ENCODE results near the gene MOCOS.
"Not testable (repeated sequence)": the region's sequence is repeated elsewhere in the genome, so short reads cannot be mapped to it uniquely, and the experiment has no call there.

The MOCOS gene

GRCh38 chr18:36203360-36203895, 16.1 kb downstream of the MOCOS start:
- H3K9me3 ChIP-seq (ENCODE audit: control insufficient read depth, low read length) = no peaks in the 10 kb centered on the region
- WGBS, 2 experiments (ENCODE audit: insufficient coverage in 2 of 2) = 75 to 85% methylated on average over 6 to 7 of the region's 7 CpGs

DNA sequence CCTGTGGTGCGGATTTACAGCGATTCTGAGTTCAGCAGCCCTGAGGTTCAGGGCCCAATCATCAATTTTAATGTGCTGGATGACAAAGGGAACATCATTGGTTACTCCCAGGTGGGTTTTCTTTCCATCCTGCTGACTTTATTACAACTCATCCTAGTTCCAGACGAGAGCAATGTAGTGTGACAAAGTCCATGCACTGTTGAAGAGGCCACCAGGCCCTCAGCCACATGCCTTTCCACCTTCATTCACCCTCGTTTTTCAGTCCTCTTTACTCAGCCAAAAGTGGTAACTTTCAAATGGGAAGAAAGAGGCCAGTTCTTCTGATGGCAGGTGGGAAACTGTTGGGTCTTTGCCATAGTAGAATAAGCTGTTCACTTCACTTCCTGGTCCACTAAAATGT, 17.9 kb downstream of the MOCOS start:
- Histone ChIP-seq H3K4me3 (ENCODE audit: extremely low read depth, insufficient read depth, low read length, poor library complexity, severe bottlenecking) (no peak overlapping the region), H3K9me3 (ENCODE audit: control insufficient read depth, low read length) (no peaks in the 10 kb centered on the region), H3K36me3 (ENCODE audit: control insufficient read depth, insufficient read depth, low read length) (no peaks in the 10 kb centered on the region), H3K4me1 (ENCODE audit: control insufficient read depth, insufficient read depth, low read length, poor library complexity, severe bottlenecking) (no peaks in the 10 kb centered on the region), H3K27ac (ENCODE audit: low read depth, low read length, severe bottlenecking) (no peak overlapping the region)
- 94 to 100% methylated on average over 1 to 3 of the region's 4 CpGs for WGBS, 2 experiments (ENCODE audit: insufficient coverage in 2 of 2)

More at GRCh38 chr18:36203360-36203895, 16.1 kb downstream of the MOCOS start:
- Histone ChIP-seq H3K36me3 (ENCODE audit: control insufficient read depth, insufficient read depth, low read length) (no peaks in the 10 kb centered on the region), H3K4me1 (ENCODE audit: control insufficient read depth, insufficient read depth, low read length, poor library complexity, severe bottlenecking) (no peaks in the 10 kb centered on the region), H3K4me3 (ENCODE audit: extremely low read depth, insufficient read depth, low read length, poor library complexity, severe bottlenecking) (no peak overlapping the region), H3K27ac (ENCODE audit: low read depth, low read length, severe bottlenecking) (no peak overlapping the region)

GRCh38 chr18:36207303-36207702, 20.0 kb downstream of the MOCOS start:
- Histone ChIP-seq H3K9me3 (ENCODE audit: control insufficient read depth, low read length) (no peaks in the 10 kb centered on the region), H3K27ac (ENCODE audit: low read depth, low read length, severe bottlenecking) (no peak overlapping the region), H3K4me3 (ENCODE audit: extremely low read depth, insufficient read depth, low read length, poor library complexity, severe bottlenecking) (no peak overlapping the region), H3K4me1 (ENCODE audit: control insufficient read depth, insufficient read depth, low read length, poor library complexity, severe bottlenecking) (no peaks in the 10 kb centered on the region), H3K36me3 (ENCODE audit: control insufficient read depth, insufficient read depth, low read length) (no peaks in the 10 kb centered on the region)
- WGBS, 2 experiments (ENCODE audit: insufficient coverage in 2 of 2) = 67 to 100% methylated on average over 1 of the region's 1 CpG

- H3K9me3 ChIP-seq (ENCODE audit: control insufficient read depth, low read length); H3K36me3 ChIP-seq (ENCODE audit: control insufficient read depth, insufficient read depth, low read length); H3K27ac ChIP-seq (ENCODE audit: low read depth, low read length, severe bottlenecking); H3K4me1 ChIP-seq (ENCODE audit: control insufficient read depth, insufficient read depth, low read length, poor library complexity, severe bottlenecking); H3K4me3 ChIP-seq (ENCODE audit: extremely low read depth, insufficient read depth, low read length, poor library complexity, severe bottlenecking): not testable (repeated sequence)
- WGBS, 2 experiments (ENCODE audit: insufficient coverage in 2 of 2) = 92 to 100% methylated on average over 1 to 2 of the region's 2 CpGs
Measured at GRCh38 chr18:36207969-36208368, 20.7 kb downstream of the MOCOS start.

DNA sequence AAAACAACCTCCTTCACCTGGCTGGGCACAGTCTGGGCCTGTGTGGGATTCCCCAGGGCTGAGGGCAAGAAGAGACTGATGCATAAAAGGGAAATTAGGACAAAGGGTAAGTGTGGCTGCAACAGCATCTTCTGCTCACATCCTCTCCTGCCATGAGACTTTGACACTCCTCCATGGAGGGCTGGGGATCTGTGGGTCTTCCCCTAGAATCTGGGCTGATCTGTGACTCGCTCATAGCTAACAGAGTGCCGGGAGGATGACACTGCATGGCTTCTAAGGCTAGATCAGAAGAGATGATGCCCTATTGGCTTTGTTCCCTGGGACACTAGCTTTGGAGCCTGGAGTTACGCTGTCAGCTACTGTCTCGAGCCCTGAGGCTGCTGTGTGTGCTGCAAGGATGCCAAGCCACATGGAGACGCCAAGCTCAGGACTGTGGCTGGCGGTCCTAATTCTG, 24.3 kb downstream of the MOCOS start:
- Histone ChIP-seq H3K9me3 (ENCODE audit: control insufficient read depth, low read length) (no peaks in the 10 kb centered on the region), H3K4me1 (ENCODE audit: control insufficient read depth, insufficient read depth, low read length, poor library complexity, severe bottlenecking) (no peaks in the 10 kb centered on the region), H3K4me3 (ENCODE audit: extremely low read depth, insufficient read depth, low read length, poor library complexity, severe bottlenecking) (no peak overlapping the region), H3K27ac (ENCODE audit: low read depth, low read length, severe bottlenecking) (no peak overlapping the region), H3K36me3 (ENCODE audit: control insufficient read depth, insufficient read depth, low read length) (no peaks in the 10 kb centered on the region)
- WGBS, 2 experiments (ENCODE audit: insufficient coverage in 2 of 2) = 88 to 94% methylated on average over 5 of the region's 6 CpGs

DNA sequence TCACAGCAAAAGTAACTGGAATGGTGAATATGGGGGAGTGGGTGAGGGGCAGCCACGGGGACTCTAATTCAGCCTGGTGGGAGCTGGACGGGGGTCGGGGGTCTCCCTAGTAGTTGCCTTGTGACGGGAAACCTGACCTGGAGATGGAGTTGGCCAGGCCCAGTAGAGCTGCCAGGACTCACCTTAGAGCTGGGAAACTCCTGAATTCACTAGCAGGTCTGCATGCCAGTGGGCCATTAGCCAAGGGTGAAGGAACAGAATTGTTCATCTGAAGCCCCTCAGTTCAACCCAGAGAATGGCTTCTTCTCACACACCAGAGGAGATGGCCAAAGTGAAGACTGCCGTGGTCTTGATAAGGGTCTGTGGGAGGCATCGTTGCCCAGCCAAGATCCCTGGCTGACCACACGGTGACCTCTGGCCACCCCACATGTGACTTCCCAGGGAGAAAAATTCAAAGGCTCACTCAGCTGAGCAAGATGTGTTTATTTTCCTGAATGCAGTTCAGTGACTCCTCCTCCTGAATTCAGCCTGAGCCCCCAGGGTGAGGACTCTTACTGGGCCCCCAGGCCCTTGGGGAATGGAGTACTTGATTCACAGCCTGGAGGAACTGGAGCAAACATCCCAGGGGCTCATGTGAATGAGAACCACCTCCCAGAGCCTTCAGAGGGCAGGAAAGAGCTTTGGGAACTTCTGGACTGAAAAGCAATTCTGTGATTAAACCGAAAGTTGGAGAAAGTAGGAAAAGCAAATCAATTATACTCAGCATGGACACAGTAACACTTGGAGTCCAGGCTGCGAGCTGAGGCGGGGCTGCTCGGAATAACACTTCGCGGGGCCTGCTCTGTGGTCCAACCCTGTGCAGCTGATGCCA, 25.2 kb downstream of the MOCOS start:
- Histone ChIP-seq H3K36me3 (ENCODE audit: control insufficient read depth, insufficient read depth, low read length) (no peaks in the 10 kb centered on the region), H3K27ac (ENCODE audit: low read depth, low read length, severe bottlenecking) (no peak overlapping the region), H3K4me1 (ENCODE audit: control insufficient read depth, insufficient read depth, low read length, poor library complexity, severe bottlenecking) (no peaks in the 10 kb centered on the region), H3K4me3 (ENCODE audit: extremely low read depth, insufficient read depth, low read length, poor library complexity, severe bottlenecking) (no peak overlapping the region), H3K9me3 (ENCODE audit: control insufficient read depth, low read length) (no peaks in the 10 kb centered on the region)
- 78 to 85% methylated on average over 10 to 11 of the region's 13 CpGs for WGBS, 2 experiments (ENCODE audit: insufficient coverage in 2 of 2)

- Histone ChIP-seq H3K36me3 (ENCODE audit: control insufficient read depth, insufficient read depth, low read length) (no peaks in the 10 kb centered on the region), H3K4me1 (ENCODE audit: control insufficient read depth, insufficient read depth, low read length, poor library complexity, severe bottlenecking) (no peaks in the 10 kb centered on the region), H3K4me3 (ENCODE audit: extremely low read depth, insufficient read depth, low read length, poor library complexity, severe bottlenecking) (no peak overlapping the region), H3K9me3 (ENCODE audit: control insufficient read depth, low read length) (no peaks in the 10 kb centered on the region), H3K27ac (ENCODE audit: low read depth, low read length, severe bottlenecking) (no peak overlapping the region)
- WGBS, 2 experiments (ENCODE audit: insufficient coverage in 2 of 2) = 86 to 87% methylated on average over 6 to 8 of the region's 8 CpGs
Measured at GRCh38 chr18:36214811-36215210, 27.5 kb downstream of the MOCOS start.

GRCh38 chr18:36215577-36215976, 28.3 kb downstream of the MOCOS start:
- no peak overlapping the region for H3K4me3 ChIP-seq (ENCODE audit: extremely low read depth, insufficient read depth, low read length, poor library complexity, severe bottlenecking)
- H3K27ac ChIP-seq (ENCODE audit: low read depth, low read length, severe bottlenecking) = no peak overlapping the region
- no peaks in the 10 kb centered on the region for H3K4me1 ChIP-seq (ENCODE audit: control insufficient read depth, insufficient read depth, low read length, poor library complexity, severe bottlenecking)
- 84 to 94% methylated on average over 9 of the region's 9 CpGs for WGBS, 2 experiments (ENCODE audit: insufficient coverage in 2 of 2)
- H3K9me3 ChIP-seq (ENCODE audit: control insufficient read depth, low read length) = no peaks in the 10 kb centered on the region
- H3K36me3 ChIP-seq (ENCODE audit: control insufficient read depth, insufficient read depth, low read length) = no peaks in the 10 kb centered on the region

GRCh38 chr18:36217348-36217747, 30.1 kb downstream of the MOCOS start:
- no peaks in the 10 kb centered on the region for H3K9me3 ChIP-seq (ENCODE audit: control insufficient read depth, low read length)
- H3K4me3 ChIP-seq (ENCODE audit: extremely low read depth, insufficient read depth, low read length, poor library complexity, severe bottlenecking) = no peak overlapping the region
- H3K27ac ChIP-seq (ENCODE audit: low read depth, low read length, severe bottlenecking) = no peak overlapping the region
- 100% methylated on average over 2 of the region's 3 CpGs; no CpG with 5 or more reads in 1 of the 2 experiments for WGBS, 2 experiments (ENCODE audit: insufficient coverage in 2 of 2)
- H3K4me1 ChIP-seq (ENCODE audit: control insufficient read depth, insufficient read depth, low read length, poor library complexity, severe bottlenecking) = no peaks in the 10 kb centered on the region
- no peaks in the 10 kb centered on the region for H3K36me3 ChIP-seq (ENCODE audit: control insufficient read depth, insufficient read depth, low read length)

- peaks cover 4% of the 10 kb centered on the region for H3K9me3 ChIP-seq (ENCODE audit: control insufficient read depth, low read length)
- no CpG with 5 or more reads among the region's 1 CpG for WGBS, 2 experiments (ENCODE audit: insufficient coverage in 2 of 2)
- no peak overlapping the region for H3K27ac ChIP-seq (ENCODE audit: low read depth, low read length, severe bottlenecking)
- H3K4me1 ChIP-seq (ENCODE audit: control insufficient read depth, insufficient read depth, low read length, poor library complexity, severe bottlenecking) = no peaks in the 10 kb centered on the region
- H3K36me3 ChIP-seq (ENCODE audit: control insufficient read depth, insufficient read depth, low read length) = no peaks in the 10 kb centered on the region
- no peak overlapping the region for H3K4me3 ChIP-seq (ENCODE audit: extremely low read depth, insufficient read depth, low read length, poor library complexity, severe bottlenecking)
Measured at GRCh38 chr18:36229188-36229587, 41.9 kb downstream of the MOCOS start.

- no CpG with 5 or more reads among the region's 15 CpGs for WGBS, 2 experiments (ENCODE audit: insufficient coverage in 2 of 2)
- not testable (repeated sequence) for H3K27ac ChIP-seq (ENCODE audit: low read depth, low read length, severe bottlenecking); H3K4me3 ChIP-seq (ENCODE audit: extremely low read depth, insufficient read depth, low read length, poor library complexity, severe bottlenecking); H3K9me3 ChIP-seq (ENCODE audit: control insufficient read depth, low read length); H3K4me1 ChIP-seq (ENCODE audit: control insufficient read depth, insufficient read depth, low read length, poor library complexity, severe bottlenecking); H3K36me3 ChIP-seq (ENCODE audit: control insufficient read depth, insufficient read depth, low read length)
Measured at GRCh38 chr18:36240510-36240909, 53.2 kb downstream of the MOCOS start.

Measured in mesodermal cell (in vitro differentiated cells).